Head of caudate nucleus (tissue), 42 donors: Measurements from ENCODE around the gene TSPYL2.

Source experiments
- DNase-seq, 42 donors: peaks; one replicate each; pipeline versions ENCODE4 v3.0.0 to v3.0.0-alpha.2; 2020 to 2021; ENCODE audit warnings: mixed read lengths in 7 of 42
- intact Hi-C: fragments of 100-400 bp; cut with DNase I; formaldehyde crosslinking; loops from one replicate; pipeline ENCODE4 v1.15.0; 2022

Gene TSPYL2

GRCh38 chrX:53095796-53096195, 13.6 kb downstream of the TSPYL2 start:
- no peak for DNase-seq
- intact Hi-C loops = no loop called here

GRCh38 chrX:53114864-53115549, 32.8 kb downstream of the TSPYL2 start:
- DNase-seq = no peak

DNA sequence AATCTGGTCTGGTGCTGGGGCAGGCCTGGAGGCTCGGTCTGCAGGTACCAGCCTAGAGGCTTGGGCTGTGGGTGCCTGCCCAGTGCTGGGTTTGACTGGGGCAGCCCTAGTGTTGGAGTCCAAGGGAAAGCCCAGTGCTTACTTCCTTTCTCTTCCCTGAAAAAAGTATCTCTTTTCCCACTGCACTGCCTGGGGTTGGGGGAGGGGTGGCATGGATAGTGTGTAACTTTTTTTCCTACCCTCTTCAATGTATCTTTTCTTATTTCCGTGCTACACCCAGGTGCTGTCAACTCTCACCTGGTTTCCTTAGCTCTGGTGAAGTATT, 33.3 kb downstream of the TSPYL2 start:
- intact Hi-C loops = no loop called here
- no peak for DNase-seq

More at GRCh38 chrX:53114864-53115549, 32.8 kb downstream of the TSPYL2 start:
- intact Hi-C loops = no loop called here

DNA sequence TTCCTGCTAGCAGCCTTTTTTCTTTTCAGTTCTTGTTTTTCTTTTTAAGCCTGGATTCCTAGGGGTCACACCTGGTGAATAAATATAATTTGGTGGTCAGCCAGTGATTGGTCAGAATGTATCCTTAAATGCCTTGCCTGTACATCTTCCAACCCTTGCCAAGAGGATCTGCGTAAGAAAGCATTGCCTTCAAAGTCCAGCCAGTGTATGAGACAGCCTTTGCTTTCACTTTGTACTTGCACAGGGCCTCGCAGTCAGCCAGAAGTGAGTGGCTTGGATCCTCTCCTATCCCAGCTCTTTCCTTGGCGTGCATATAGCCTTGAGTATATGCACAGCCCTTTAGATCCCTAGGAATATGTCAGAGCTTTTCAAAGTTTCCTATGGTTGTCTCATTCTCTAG, 33.9 kb downstream of the TSPYL2 start:
- peak in 2 of 42 donors; percentile 4 to 36 for DNase-seq

GRCh38 chrX:53122013-53122412, 39.8 kb downstream of the TSPYL2 start:
- intact Hi-C loops = no loop called here
- peak in 6 of 42 donors; percentile 3 to 41 (median 12) for DNase-seq

More for the DNA sequence above, 33.9 kb downstream of the TSPYL2 start:
- intact Hi-C loops = no loop called here

DNA sequence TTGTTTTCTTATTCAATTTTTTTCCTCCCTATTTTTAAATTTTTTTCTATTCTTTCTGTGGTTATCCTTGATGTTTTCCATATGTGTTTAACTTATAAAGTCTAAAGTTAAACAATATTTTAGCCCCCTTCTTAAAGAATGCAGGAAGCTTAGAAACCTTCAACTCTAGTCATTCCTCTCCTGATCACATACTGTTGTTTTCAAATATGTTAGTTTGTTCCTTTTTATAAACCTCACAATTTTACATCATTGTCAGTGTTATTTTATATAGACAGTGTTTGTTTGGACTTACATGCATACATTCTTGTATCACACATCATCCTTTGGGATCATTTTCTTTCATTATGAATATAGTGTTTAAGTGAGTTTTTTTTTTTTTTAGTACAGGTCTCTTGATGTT, 43.3 kb downstream of the TSPYL2 start:
- intact Hi-C loops = no loop called here
- DNase-seq = no peak

DNA sequence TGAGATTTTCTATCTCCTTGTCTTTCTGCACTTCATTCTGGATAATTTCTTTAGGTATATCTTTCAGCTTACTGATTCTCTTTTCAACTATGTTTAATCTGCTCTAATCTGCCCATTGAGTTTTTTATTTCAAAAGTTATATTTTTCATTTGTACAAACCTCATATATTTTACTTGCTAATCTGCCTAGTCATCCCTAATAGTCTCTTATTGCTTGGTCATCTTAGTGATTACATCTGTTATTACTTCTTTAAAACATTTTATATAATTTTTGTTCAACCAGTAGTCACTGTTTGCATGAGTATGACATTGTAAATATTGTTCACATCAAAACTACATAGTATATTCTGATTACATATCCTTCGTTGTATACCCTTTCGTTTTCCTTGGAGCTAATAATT, 44.2 kb downstream of the TSPYL2 start:
- intact Hi-C loops = no loop called here
- no peak for DNase-seq

GRCh38 chrX:53128097-53128749, 46.1 kb downstream of the TSPYL2 start:
- intact Hi-C loops = no loop called here

DNA sequence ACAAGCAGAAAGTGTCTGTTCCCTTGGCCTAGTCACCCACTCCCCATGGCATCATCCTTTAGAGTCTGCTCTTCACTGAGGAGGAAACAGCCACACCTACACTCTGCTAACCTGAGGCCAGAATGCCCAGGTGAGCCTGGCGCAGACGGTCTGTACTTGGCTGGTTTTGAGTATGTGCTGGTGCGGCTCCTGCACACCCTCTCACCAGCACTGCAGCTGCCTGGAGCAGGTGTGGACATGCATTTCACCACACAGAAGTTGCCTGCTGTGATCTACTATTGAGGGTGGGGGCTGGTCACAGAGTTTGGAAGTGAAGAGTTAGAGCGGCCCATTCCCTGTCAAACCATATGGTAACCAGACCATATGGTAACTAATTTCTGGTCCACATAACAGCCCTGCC, 51.2 kb downstream of the TSPYL2 start:
- no peak for DNase-seq
- intact Hi-C loops = no loop called here

More at GRCh38 chrX:53128097-53128749, 46.1 kb downstream of the TSPYL2 start:
- DNase-seq = no peak

DNA sequence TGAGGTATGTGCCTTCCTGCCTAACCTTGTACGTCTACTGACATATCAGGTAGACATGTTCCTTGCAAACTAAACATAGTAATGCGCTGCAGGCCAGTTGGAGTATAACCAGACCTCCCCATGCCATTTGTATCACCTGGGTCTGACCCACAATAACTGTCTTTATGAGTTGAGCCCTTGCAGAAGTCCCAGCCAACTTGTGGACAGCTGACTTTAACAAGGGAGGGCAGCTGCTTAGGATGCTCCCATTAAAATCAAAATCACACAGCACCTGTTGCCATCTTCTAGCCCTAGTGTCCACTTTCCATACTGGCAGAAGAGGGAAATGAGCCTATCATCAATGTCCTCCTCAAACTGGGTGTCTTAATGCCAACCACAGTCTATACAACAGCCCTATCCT, 53.4 kb downstream of the TSPYL2 start:
- DNase-seq = no peak

More for the DNA sequence above, 53.4 kb downstream of the TSPYL2 start:
- intact Hi-C loops = no loop called here
